ENCODE measurements around the gene HMX1.

DNA sequence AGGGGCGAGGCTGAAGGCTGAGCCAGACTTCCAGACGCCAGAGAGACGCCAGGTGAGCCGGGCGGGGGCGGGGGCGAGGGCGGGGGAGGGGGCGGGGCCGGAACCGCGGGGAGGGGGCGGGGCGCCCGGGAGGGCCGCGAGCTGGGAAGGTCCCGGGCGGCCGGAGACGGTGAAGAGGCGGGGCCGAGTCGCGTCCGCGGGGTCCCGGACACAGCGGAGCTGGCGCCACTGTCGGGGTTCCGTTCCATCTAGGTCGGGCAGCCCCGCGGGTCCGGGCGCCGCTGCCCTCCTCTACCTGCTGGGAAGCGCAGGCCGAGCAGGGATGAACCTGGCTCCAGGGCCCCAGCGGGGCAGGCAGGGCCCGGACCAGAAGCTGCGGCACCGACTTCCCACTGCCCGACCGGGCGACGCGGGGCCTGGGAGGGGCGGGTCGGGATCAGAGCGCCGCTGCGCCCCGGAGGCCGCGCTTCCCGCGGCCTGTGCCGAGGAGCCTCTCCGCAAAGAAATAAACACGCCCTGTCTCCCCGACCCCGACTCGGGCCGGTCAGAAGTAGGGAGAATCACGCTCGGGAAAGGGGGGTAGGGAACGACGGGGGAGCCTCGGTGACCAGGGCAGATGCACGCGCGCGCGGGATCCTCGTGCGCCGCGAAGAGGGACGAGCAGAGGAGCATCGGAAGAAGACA, 10.6 kb downstream of the HMX1 start:
- TF ChIP-seq, protein P1, sequence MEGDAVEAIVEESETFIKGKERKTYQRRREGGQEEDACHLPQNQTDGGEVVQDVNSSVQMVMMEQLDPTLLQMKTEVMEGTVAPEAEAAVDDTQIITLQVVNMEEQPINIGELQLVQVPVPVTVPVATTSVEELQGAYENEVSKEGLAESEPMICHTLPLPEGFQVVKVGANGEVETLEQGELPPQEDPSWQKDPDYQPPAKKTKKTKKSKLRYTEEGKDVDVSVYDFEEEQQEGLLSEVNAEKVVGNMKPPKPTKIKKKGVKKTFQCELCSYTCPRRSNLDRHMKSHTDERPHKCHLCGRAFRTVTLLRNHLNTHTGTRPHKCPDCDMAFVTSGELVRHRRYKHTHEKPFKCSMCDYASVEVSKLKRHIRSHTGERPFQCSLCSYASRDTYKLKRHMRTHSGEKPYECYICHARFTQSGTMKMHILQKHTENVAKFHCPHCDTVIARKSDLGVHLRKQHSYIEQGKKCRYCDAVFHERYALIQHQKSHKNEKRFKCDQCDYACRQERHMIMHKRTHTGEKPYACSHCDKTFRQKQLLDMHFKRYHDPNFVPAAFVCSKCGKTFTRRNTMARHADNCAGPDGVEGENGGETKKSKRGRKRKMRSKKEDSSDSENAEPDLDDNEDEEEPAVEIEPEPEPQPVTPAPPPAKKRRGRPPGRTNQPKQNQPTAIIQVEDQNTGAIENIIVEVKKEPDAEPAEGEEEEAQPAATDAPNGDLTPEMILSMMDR (IDR thresholded peaks at IDR 0.05) = no peak
- TF ChIP-seq EZH2 (IDR thresholded peaks at IDR 0.05; ENCODE audit: borderline replicate concordance, insufficient read depth, low read depth, low read length, poor library complexity, severe bottlenecking) = no peak

Measured in B cell (primary cell).